Transverse colon (tissue), 4 donors: ENCODE results near the gene NAPG.

Experiments
- POLR2A ChIP-seq: fragments of 450-650 bp; IDR thresholded peaks from one replicate; pipeline ENCODE4 v1.6.1; 2016; ENCODE audit warnings: antibody characterized with exemption, mild to moderate bottlenecking, moderate library complexity
- POLR2AphosphoS5 ChIP-seq, 3 donors: sonication (generic); formaldehyde crosslinking; IDR thresholded peaks; one replicate each; pipeline ENCODE4 v1.6.1; 2016; ENCODE audit warnings: antibody characterized with exemption in 3 of 3
- TF ChIP-seq, protein P1 (sequence below), 5 experiments: fragments of 200-600 bp in 3 of 5; fragments of 450-650 bp in 2 of 5; sonication (generic) in 3 of 5; IDR thresholded peaks; 1 replicate in 2 of 5; 2 replicates in 3 of 5; pipeline ENCODE4 v1.5.1; 2016 to 2017; ENCODE audit warnings: antibody characterized with exemption in 5 of 5, inconsistent platforms in 3 of 5, mild to moderate bottlenecking in 2 of 5, moderate library complexity in 1 of 5

DNA sequence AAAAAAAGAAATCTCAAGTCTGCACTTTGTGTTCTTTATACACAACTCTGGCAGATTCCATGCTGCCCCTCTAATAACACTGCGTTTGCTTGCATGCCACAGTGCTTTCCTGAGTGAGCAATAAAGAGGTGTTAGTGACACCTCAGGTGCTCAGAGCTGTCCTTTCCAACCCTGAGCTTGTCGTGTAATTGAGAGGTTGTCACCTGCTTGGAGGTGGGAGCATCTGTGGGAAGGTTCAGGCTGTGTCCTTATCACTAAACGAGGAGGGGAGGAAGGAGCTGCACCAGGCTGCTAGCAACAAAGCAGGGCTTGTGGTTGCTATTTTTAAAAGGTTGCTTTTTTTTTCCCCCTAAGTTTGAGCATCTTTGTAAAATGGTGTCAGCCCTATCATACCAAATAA is 39.5 kb upstream of the NAPG start:
- TF ChIP-seq, protein P1, sequence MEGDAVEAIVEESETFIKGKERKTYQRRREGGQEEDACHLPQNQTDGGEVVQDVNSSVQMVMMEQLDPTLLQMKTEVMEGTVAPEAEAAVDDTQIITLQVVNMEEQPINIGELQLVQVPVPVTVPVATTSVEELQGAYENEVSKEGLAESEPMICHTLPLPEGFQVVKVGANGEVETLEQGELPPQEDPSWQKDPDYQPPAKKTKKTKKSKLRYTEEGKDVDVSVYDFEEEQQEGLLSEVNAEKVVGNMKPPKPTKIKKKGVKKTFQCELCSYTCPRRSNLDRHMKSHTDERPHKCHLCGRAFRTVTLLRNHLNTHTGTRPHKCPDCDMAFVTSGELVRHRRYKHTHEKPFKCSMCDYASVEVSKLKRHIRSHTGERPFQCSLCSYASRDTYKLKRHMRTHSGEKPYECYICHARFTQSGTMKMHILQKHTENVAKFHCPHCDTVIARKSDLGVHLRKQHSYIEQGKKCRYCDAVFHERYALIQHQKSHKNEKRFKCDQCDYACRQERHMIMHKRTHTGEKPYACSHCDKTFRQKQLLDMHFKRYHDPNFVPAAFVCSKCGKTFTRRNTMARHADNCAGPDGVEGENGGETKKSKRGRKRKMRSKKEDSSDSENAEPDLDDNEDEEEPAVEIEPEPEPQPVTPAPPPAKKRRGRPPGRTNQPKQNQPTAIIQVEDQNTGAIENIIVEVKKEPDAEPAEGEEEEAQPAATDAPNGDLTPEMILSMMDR (IDR thresholded peaks at IDR 0.05) = no peak
- no peak for TF ChIP-seq POLR2A
- no peak for TF ChIP-seq POLR2AphosphoS5 (IDR thresholded peaks at IDR 0.05)
